Measurements from ENCODE around the gene PPM1E.

The PPM1E gene

GRCh38 chr17:58995247-58995940 lies 239.7 kb downstream of the PPM1E start:
- no peak overlapping the region for H3K27ac ChIP-seq
- no peaks in the 10 kb centered on the region for H3K9me3 ChIP-seq (ENCODE audit: severe bottlenecking)
- no peaks in the 10 kb centered on the region for H3K27me3 ChIP-seq (ENCODE audit: insufficient read depth, low read depth, severe bottlenecking)
- peaks cover 17% of the 10 kb centered on the region for H3K36me3 ChIP-seq
- DNase-seq: no peak
- no peak overlapping the region for H3K4me3 ChIP-seq (ENCODE audit: low read depth, low read length)
- no peak for TF ChIP-seq CTCF (IDR thresholded peaks at IDR 0.05; ENCODE audit: low read depth, low read length)

- Histone ChIP-seq H3K4me3 (ENCODE audit: low read depth, low read length) (no peak overlapping the region), H3K9me3 (ENCODE audit: severe bottlenecking) (no peaks in the 10 kb centered on the region), H3K27ac (no peak overlapping the region), H3K36me3 (peaks cover 24% of the 10 kb centered on the region), H3K27me3 (ENCODE audit: insufficient read depth, low read depth, severe bottlenecking) (no peaks in the 10 kb centered on the region)
- no peak for DNase-seq
- TF ChIP-seq CTCF (IDR thresholded peaks at IDR 0.05; ENCODE audit: low read depth, low read length): no peak
These were observed 241.3 kb downstream of the PPM1E start for GRCh38 chr17:58996968-58997367.

GRCh38 chr17:58997756-58998553 lies 242.3 kb downstream of the PPM1E start:
- no peak overlapping the region for H3K4me3 ChIP-seq (ENCODE audit: low read depth, low read length)
- DNase-seq: no peak

GRCh38 chr17:58998871-58999270 lies 243.2 kb downstream of the PPM1E start:
- no peak for TF ChIP-seq CTCF (IDR thresholded peaks at IDR 0.05; ENCODE audit: low read depth, low read length)
- Histone ChIP-seq H3K4me3 (ENCODE audit: low read depth, low read length) (no peak overlapping the region), H3K27ac (no peak overlapping the region), H3K9me3 (ENCODE audit: severe bottlenecking) (no peaks in the 10 kb centered on the region), H3K36me3 (peaks cover 24% of the 10 kb centered on the region), H3K27me3 (ENCODE audit: insufficient read depth, low read depth, severe bottlenecking) (no peaks in the 10 kb centered on the region)
- no peak for DNase-seq

More at GRCh38 chr17:58997756-58998553, 242.3 kb downstream of the PPM1E start:
- Histone ChIP-seq H3K36me3 (peaks cover 24% of the 10 kb centered on the region), H3K27ac (no peak overlapping the region), H3K27me3 (ENCODE audit: insufficient read depth, low read depth, severe bottlenecking) (no peaks in the 10 kb centered on the region), H3K9me3 (ENCODE audit: severe bottlenecking) (no peaks in the 10 kb centered on the region)
- TF ChIP-seq CTCF (IDR thresholded peaks at IDR 0.05; ENCODE audit: low read depth, low read length): no peak

GRCh38 chr17:58999500-58999899 lies 243.8 kb downstream of the PPM1E start:
- no peaks in the 10 kb centered on the region for H3K9me3 ChIP-seq (ENCODE audit: severe bottlenecking)
- DNase-seq: no peak
- no peak overlapping the region for H3K27ac ChIP-seq
- TF ChIP-seq CTCF (IDR thresholded peaks at IDR 0.05; ENCODE audit: low read depth, low read length): no peak
- H3K4me3 ChIP-seq (ENCODE audit: low read depth, low read length): no peak overlapping the region
- H3K27me3 ChIP-seq (ENCODE audit: insufficient read depth, low read depth, severe bottlenecking): no peaks in the 10 kb centered on the region
- peaks cover 24% of the 10 kb centered on the region for H3K36me3 ChIP-seq
